ENCODE measurements around the gene PLXNB1. TPM values are rescaled to one million over a fixed set of nuclear protein-coding genes. Genes with fewer than 3 reads are reported as not detected.

The PLXNB1 gene
- total and polyA plus RNA-seq, 2 of the 13 experiments (the other 11 are each of a cell fraction or from before 2014, with no cell fraction given): 86.0 to 143 TPM

DNA sequence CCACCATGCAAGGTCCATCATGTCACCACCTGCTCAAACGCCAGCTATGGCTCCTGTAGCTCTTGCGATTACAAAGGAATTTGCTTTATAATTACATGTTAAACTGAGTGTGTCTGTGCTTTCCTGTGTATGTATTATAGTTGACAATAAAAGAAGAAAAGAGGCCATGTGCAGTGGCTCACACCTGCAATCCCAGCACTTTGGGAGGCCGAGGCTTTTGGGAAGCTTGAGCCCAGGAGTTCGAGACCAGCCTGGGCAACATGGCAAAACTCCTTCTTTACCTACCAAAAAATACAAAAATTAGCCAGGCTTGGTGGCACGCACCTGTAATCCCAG is 43.7 kb upstream of the PLXNB1 start (continued):
- TF ChIP-seq MAF1 (CRISPR knock-in tag; IDR thresholded peaks at IDR 0.05; ENCODE audit: borderline replicate concordance) (no peak), NCOR1 (IDR thresholded peaks at IDR 0.05; ENCODE audit: borderline replicate concordance, low read length) (peak; percentile 60; the same call in 1 of the 2 replicates), PCBP1 (IDR thresholded peaks at IDR 0.05; ENCODE audit: borderline replicate concordance, low read depth, low read length) (no peak), SOX6 (IDR thresholded peaks at IDR 0.05) (no peak), SOX6 (CRISPR knock-in tag; IDR thresholded peaks at IDR 0.05) (0 out of 2 replicates have a peak, but pooled peaks have one; percentile 12), ZNF607 (CRISPR knock-in tag; IDR thresholded peaks at IDR 0.05; ENCODE audit: borderline replicate concordance) (0 out of 2 replicates have a peak, but pooled peaks have one; percentile 6), SALL1 (CRISPR knock-in tag; IDR thresholded peaks at IDR 0.05) (0 out of 2 replicates have a peak, but pooled peaks have one; percentile 1), ZNF12 (CRISPR knock-in tag; IDR thresholded peaks at IDR 0.05) (no peak), ZNF614 (CRISPR knock-in tag; IDR thresholded peaks at IDR 0.05; ENCODE audit: borderline replicate concordance) (0 out of 2 replicates have a peak, but pooled peaks have one; percentile 5), SALL2 (CRISPR knock-in tag; IDR thresholded peaks at IDR 0.05) (no peak), ZNF326 (CRISPR knock-in tag; IDR thresholded peaks at IDR 0.05; ENCODE audit: borderline replicate concordance) (no peak), LCORL (IDR thresholded peaks at IDR 0.05) (no peak), LCORL (CRISPR knock-in tag; IDR thresholded peaks at IDR 0.05) (peak; percentile 9; the same call in 1 of the 2 replicates), ZNF414 (CRISPR knock-in tag; IDR thresholded peaks at IDR 0.05) (peak; percentile 4; the same call in 1 of the 2 replicates), ZEB1 (IDR thresholded peaks at IDR 0.05; ENCODE audit: insufficient replicate concordance, low read depth) (peak; percentile 11)
- TF ChIP-seq, protein P1, sequence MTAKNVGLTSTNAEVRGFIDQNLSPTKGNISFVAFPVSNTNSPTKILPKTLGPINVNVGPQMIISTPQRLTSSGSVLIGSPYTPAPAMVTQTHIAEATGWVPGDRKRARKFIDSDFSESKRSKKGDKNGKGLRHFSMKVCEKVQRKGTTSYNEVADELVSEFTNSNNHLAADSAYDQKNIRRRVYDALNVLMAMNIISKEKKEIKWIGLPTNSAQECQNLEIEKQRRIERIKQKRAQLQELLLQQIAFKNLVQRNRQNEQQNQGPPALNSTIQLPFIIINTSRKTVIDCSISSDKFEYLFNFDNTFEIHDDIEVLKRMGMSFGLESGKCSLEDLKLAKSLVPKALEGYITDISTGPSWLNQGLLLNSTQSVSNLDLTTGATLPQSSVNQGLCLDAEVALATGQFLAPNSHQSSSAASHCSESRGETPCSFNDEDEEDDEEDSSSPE (CRISPR knock-in tag; IDR thresholded peaks at IDR 0.05): peak; percentile 30; the same call in 1 of the 2 replicates
- TF ChIP-seq, protein P2, sequence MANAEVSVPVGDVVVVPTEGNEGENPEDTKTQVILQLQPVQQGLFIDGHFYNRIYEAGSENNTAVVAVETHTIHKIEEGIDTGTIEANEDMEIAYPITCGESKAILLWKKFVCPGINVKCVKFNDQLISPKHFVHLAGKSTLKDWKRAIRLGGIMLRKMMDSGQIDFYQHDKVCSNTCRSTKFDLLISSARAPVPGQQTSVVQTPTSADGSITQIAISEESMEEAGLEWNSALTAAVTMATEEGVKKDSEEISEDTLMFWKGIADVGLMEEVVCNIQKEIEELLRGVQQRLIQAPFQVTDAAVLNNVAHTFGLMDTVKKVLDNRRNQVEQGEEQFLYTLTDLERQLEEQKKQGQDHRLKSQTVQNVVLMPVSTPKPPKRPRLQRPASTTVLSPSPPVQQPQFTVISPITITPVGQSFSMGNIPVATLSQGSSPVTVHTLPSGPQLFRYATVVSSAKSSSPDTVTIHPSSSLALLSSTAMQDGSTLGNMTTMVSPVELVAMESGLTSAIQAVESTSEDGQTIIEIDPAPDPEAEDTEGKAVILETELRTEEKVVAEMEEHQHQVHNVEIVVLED (CRISPR knock-in tag; IDR thresholded peaks at IDR 0.05; ENCODE audit: borderline replicate concordance): peak; percentile 12; the same call in 1 of the 2 replicates
- TF ChIP-seq, protein P3, sequence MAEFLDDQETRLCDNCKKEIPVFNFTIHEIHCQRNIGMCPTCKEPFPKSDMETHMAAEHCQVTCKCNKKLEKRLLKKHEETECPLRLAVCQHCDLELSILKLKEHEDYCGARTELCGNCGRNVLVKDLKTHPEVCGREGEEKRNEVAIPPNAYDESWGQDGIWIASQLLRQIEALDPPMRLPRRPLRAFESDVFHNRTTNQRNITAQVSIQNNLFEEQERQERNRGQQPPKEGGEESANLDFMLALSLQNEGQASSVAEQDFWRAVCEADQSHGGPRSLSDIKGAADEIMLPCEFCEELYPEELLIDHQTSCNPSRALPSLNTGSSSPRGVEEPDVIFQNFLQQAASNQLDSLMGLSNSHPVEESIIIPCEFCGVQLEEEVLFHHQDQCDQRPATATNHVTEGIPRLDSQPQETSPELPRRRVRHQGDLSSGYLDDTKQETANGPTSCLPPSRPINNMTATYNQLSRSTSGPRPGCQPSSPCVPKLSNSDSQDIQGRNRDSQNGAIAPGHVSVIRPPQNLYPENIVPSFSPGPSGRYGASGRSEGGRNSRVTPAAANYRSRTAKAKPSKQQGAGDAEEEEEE (CRISPR knock-in tag; IDR thresholded peaks at IDR 0.05; ENCODE audit: borderline replicate concordance): 0 out of 2 replicates have a peak, but pooled peaks have one; percentile 14

All from HepG2 (cell line).